Measurements from ENCODE around the gene FOSL1.

FOSL1 gene

DNA sequence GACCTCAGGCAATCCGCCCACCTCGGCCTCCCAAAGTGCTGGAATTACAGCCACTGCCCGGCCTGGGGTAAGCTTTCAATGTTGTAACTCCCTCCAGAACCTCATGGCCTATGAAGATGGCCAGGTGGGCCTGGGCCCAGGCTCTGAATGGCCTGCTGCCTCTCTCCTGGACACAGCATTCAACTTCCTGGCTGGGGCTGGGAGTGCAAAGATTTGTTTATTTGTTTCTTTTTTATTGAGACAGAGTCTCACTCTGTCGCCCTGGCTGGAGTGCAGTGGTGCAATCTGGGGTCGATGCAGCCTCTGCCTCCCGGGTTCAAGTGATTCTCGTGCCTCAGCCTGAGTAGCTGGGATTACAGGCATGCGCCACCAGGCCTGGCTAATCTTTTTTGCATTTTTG is 44.6 kb upstream of the FOSL1 start:
- no peak for DNase-seq (ENCODE audit: low spot score)
- TF ChIP-seq CTCF (IDR thresholded peaks at IDR 0.05; ENCODE audit: borderline replicate concordance, control extremely low read depth, extremely low read depth, insufficient read depth, missing control alignments), result no peak
- in situ Hi-C loops (cut with MboI; ENCODE audit: low sequenced_read_pairs, unreplicated experiment), result no loop called here

GRCh38 chr11:65944191-65944590 is 44.0 kb upstream of the FOSL1 start:
- in situ Hi-C loops (cut with MboI; ENCODE audit: low sequenced_read_pairs, unreplicated experiment), result no loop called here
- DNase-seq (ENCODE audit: low spot score), result no peak
- no peak for TF ChIP-seq CTCF (IDR thresholded peaks at IDR 0.05; ENCODE audit: borderline replicate concordance, control extremely low read depth, extremely low read depth, insufficient read depth, missing control alignments)

- no peak for DNase-seq (ENCODE audit: low spot score)
- in situ Hi-C loops (cut with MboI; ENCODE audit: low sequenced_read_pairs, unreplicated experiment), result no loop called here
- no peak for TF ChIP-seq CTCF (IDR thresholded peaks at IDR 0.05; ENCODE audit: borderline replicate concordance, control extremely low read depth, extremely low read depth, insufficient read depth, missing control alignments)
Observed at GRCh38 chr11:65942531-65942930, 42.3 kb upstream of the FOSL1 start.

GRCh38 chr11:65941720-65942310 is 41.6 kb upstream of the FOSL1 start:
- TF ChIP-seq CTCF (IDR thresholded peaks at IDR 0.05; ENCODE audit: borderline replicate concordance, control extremely low read depth, extremely low read depth, insufficient read depth, missing control alignments), result no peak
- no peak for DNase-seq (ENCODE audit: low spot score)
- in situ Hi-C loops (cut with MboI; ENCODE audit: low sequenced_read_pairs, unreplicated experiment), result no loop called here

GRCh38 chr11:65937766-65938165 is 37.6 kb upstream of the FOSL1 start:
- TF ChIP-seq CTCF (IDR thresholded peaks at IDR 0.05; ENCODE audit: borderline replicate concordance, control extremely low read depth, extremely low read depth, insufficient read depth, missing control alignments), result no peak
- no peak for DNase-seq (ENCODE audit: low spot score)
- in situ Hi-C loops (cut with MboI; ENCODE audit: low sequenced_read_pairs, unreplicated experiment), result no loop called here

DNA sequence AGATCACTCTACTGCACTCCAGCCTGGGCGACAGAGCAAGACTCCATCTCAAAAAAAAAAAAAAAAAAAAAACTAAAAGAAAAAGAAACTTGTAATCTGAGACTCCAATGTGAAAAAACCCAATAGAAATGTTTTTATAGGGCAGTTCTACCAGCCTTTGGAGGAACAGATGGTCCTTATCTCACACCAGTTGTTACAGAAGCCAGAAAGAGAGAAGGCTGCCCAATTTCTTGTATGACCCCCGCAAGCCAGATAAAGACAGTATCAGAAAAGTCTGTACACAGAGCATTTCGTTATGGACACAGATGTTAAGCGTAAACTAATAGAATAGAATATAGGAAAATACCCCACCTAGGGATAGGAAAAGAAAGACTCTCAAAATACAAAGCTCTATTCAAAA is 33.8 kb upstream of the FOSL1 start:
- no peak for TF ChIP-seq CTCF (IDR thresholded peaks at IDR 0.05; ENCODE audit: borderline replicate concordance, control extremely low read depth, extremely low read depth, insufficient read depth, missing control alignments)
- in situ Hi-C loops (cut with MboI; ENCODE audit: low sequenced_read_pairs, unreplicated experiment), result no loop called here
- DNase-seq (ENCODE audit: low spot score), result no peak

DNA sequence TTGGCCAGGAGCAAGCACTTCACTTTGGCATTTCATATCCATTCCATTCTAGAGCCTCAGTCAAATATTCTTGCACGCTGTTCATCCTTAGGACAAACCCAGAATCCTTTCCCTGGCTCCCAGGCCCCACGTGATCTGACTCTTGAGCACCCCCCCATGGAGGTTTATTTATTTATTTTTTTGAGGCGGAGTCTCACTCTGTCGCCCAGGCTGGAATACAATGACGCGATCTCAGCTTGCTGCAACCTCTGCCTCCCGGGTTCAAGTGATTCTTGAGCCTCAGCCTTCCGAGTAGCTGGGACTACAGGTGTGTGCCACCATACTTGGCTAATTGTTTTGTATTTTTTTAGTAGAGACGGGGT is 32.4 kb upstream of the FOSL1 start:
- DNase-seq (ENCODE audit: low spot score), result no peak
- in situ Hi-C loops (cut with MboI; ENCODE audit: low sequenced_read_pairs, unreplicated experiment), result no loop called here
- no peak for TF ChIP-seq CTCF (IDR thresholded peaks at IDR 0.05; ENCODE audit: borderline replicate concordance, control extremely low read depth, extremely low read depth, insufficient read depth, missing control alignments)

Measured in GM13976 (cell line).